ENCODE measurements around the gene KRT16.

DNA sequence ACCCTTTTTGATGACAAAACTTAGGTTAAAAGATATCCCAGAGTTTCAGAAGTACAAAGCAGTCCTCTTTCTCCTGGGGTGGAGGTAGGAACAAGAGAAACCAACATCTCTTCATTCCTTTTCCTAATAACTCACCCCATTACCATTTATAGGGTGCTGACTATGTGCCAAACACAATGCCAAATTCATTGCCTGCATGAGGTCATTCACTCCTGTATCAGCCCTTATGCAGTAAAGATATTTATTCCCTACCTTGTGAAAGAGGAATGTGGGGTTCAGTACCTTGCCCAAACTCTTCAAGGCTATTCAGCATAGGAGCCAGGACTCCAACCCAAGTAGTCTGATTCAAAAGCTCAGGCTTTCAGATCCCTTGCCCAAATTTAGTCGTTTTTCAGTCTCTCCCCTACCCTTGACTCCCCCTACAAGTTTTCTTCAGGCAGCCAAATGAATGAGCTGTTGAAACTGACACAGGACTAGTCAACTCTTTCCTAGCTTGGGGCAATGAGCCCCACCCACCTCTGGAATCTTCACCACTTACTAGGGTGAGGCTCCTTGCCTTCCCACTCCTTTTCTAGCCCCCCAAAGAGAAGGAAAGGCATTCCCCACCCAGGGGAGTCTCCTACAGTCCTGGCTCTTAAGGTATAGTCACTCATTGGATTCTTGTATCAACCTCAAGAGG, 31.7 kb downstream of the KRT16 start:
- TF ChIP-seq, protein P1, sequence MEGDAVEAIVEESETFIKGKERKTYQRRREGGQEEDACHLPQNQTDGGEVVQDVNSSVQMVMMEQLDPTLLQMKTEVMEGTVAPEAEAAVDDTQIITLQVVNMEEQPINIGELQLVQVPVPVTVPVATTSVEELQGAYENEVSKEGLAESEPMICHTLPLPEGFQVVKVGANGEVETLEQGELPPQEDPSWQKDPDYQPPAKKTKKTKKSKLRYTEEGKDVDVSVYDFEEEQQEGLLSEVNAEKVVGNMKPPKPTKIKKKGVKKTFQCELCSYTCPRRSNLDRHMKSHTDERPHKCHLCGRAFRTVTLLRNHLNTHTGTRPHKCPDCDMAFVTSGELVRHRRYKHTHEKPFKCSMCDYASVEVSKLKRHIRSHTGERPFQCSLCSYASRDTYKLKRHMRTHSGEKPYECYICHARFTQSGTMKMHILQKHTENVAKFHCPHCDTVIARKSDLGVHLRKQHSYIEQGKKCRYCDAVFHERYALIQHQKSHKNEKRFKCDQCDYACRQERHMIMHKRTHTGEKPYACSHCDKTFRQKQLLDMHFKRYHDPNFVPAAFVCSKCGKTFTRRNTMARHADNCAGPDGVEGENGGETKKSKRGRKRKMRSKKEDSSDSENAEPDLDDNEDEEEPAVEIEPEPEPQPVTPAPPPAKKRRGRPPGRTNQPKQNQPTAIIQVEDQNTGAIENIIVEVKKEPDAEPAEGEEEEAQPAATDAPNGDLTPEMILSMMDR (IDR thresholded peaks at IDR 0.05), result no peak
- no peak for TF ChIP-seq POLR2A (IDR thresholded peaks at IDR 0.05)
